NCI-H82 treated with DMSO at 0.1 percent for 48 hours (cell line): ENCODE data around the gene RIPOR1.
"Not testable (repeated sequence)": the region's sequence is repeated elsewhere in the genome, so short reads cannot be mapped to it uniquely, and the experiment has no call there.

ENCODE experiments used
- DNase-seq: peaks from one replicate; lab custom pipeline; 2025; ENCODE audit not compliant: unreplicated experiment; lab: John Stamatoyannopoulos, UW

RIPOR1 gene

DNA sequence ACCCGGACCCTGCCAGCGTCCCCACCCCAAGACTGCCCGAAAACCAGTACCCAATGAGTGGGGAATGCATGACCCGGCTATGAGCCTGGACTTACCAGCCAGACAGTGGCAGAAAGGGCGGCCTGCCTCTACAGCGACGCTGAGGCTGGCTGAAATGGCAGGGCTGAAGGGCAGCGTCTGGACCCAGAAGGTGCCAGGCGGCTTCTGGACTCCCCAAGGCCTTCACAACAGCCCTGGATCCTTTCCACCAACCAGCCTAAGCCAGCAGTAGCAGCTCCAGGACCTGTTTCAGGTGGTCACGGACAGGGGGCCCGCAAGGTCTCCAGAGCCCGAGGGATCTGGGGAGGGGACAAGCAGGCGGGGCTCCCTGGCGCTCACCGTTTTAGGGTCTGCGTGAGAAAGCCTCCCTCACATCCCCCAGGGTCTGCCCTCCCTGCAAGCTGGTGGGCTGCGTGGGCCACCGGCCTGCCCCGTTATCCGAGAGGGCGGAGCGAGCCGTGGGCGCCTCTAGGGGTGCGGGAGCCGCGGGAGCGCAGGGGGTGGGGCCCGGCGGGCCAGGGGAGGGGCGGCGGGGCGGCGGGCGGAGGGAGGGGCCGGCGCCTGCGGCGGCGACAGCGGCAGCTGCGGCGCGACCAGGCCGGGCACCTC lies at the start of gene RIPOR1:
Gene RIPOR1 (plus strand): TSS at position 608 of the 648 bp plus-strand sequence. CDS start 9,618 bp downstream, outside the sequence.
- DNase-seq: no peak

DNA sequence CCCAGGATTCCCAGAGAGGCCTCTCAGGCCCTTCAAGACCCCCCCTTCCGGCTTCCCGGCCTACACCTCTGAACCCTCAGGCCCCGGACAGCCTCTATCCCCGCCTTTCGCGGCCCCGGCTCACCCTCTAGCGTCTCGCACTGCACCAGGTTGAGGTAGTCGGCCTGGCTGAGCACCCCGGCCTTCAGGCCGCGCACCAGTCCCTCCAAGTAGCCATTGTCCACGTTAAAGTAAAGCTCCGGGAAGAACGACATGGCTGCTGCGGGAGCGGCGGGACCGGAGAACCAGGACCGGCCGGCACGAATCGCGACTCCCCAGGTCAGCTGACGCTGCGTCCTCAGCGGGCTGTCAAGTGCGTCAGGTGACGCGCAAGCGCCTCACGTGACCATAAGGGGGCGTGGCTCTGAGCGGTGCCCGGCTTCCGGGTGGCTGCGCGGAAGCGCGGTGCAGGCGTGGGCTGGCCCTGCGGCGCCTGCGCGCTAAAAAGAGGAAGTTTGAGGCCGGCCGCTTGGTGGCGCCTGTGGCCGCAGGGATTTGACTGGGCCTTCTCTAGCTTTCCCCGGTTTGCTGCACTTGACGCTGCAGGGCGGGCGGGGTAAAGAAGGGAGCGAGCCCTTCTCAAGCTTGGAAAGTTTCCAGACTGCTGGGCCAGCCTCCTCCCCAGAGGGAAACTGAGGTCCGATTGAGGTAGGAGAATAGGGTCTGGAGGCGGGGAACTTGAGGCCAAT lies 47.6 kb upstream of the RIPOR1 start, which contains the start of gene ATP6V0D1:
Gene ATP6V0D1 (minus strand): TSS at position 325 of the 728 bp plus-strand sequence. CDS start 71 bp downstream, at position 254.
- DNase-seq: peak; percentile 88

- DNase-seq: peak; percentile 44
Observed at GRCh38 chr16:67481561-67482232, 46.9 kb upstream of the RIPOR1 start.

DNA sequence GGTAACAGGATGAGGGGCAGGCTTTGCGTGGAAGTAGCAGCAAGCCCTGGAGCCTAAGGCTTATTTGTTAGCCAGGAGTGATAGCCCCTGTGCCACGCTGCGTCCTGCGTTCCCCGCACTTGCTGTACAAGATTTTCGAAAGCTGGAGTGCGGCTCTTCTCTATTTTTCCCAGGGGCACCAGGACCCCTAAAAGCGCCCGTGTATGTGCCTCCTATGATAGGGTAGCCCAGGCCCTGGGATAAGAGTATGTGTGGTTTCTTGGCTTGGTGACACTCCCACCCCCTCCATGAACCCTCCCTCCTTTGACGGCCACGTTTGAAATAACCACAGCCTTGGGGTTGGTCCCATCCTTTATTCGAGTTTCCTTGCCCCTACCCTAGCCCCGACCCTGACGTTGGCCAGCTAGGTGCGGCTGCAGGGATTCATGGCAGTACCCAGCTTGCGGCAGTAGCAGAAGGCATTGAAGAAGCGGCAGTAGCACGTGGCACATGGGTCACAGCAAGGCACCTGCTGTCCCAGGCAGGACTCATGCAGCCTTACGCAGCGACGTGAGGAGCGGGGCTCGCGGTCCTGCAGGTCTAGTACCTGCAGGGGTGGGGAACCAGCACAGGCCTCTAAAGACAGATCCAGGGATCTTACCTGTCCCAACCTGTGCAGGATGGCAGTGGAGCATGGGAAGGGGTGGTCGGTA lies 46.2 kb upstream of the RIPOR1 start:
- no peak for DNase-seq

- DNase-seq: no peak
Observed at GRCh38 chr16:67483150-67483549, 45.5 kb upstream of the RIPOR1 start, which contains the start of gene AGRP. Gene AGRP (minus strand): TSS chr16:67483547. CDS start chr16:67483398, 149 bp downstream.

GRCh38 chr16:67483731-67484525 lies 44.7 kb upstream of the RIPOR1 start:
- no peak for DNase-seq

- DNase-seq: no peak
Observed at GRCh38 chr16:67486805-67487204, 41.8 kb upstream of the RIPOR1 start.

DNA sequence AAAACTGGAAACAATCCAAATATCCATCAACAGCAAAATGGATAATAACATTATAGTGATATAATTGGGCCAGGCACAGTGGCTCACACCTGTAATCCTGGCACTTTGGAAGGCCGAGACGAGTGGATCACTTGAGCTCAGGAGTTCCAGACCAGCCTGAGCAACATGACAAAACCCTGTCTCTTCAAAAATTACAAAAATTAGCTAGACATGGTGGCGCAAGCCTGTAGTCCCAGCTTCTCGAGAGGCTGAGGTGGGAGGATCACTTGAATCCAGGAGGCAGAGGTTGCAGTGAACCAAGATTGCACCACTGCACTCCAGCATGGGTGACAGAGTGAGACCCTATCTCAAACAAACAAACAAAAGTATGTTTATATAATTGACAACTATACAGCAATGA lies 41.1 kb upstream of the RIPOR1 start:
- not testable (repeated sequence) for DNase-seq

GRCh38 chr16:67489401-67490083 lies 39.1 kb upstream of the RIPOR1 start:
- DNase-seq: no peak

- no peak for DNase-seq
Observed at GRCh38 chr16:67490335-67491096, 38.1 kb upstream of the RIPOR1 start.

- DNase-seq: no peak
Observed at GRCh38 chr16:67499106-67499505, 29.5 kb upstream of the RIPOR1 start.

GRCh38 chr16:67504031-67505021 lies 24.3 kb upstream of the RIPOR1 start:
- no peak for DNase-seq

- no peak for DNase-seq
Observed at GRCh38 chr16:67506468-67506867, 22.2 kb upstream of the RIPOR1 start.

DNA sequence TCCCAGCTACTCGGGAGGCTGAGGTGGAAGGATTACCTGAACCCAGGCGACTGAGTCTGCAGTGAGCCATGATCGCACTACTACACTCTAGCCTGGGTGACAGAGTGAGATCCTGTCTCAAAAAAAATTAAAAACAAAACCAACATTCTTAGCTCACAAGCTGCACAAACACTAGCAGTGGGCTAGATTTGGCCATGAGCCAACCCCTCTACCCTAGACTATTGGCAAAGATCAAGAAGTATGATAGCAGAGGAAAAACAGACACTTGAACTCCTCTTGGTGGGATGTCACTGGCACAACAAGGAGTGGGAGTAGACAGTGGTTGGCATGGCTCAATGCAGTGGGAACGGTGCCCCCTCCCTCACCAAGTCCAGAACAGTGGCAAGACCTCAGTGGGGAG lies 19.6 kb upstream of the RIPOR1 start:
- no peak for DNase-seq

DNA sequence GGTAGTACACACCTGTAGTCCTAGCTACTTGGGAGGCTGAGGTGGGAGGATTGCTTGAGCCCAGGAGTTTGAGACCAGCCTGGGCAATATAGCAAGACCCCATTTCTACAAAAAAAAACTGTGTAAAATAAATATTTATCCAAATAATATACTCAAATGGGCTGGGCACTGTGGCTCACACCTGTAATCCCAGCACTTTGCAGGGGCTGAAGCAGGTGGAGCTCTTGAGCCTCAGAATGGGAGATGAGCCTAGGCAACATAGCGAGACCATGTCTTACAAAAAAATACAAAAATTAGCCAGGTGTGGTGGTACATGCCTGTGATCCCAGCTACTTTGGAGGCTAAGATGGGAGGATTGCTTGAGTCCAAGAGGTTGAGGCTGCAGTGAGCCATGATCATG lies 14.7 kb upstream of the RIPOR1 start:
- not testable (repeated sequence) for DNase-seq

GRCh38 chr16:67514382-67514828 lies 14.2 kb upstream of the RIPOR1 start:
- peak; percentile 33 for DNase-seq

GRCh38 chr16:67516296-67517154 lies 12.1 kb upstream of the RIPOR1 start:
- no peak for DNase-seq
